Transverse colon (tissue), 4 donors: Measurements from ENCODE around the gene USP28. TPM values are rescaled to one million over a fixed set of nuclear protein-coding genes. Genes with fewer than 3 reads are reported as not detected.
"Not testable (repeated sequence)": the region's sequence is repeated elsewhere in the genome, so short reads cannot be mapped to it uniquely, and the experiment has no call there.

Source experiments
- DNase-seq: peaks from one replicate; pipeline ENCODE4 v3.0.0-alpha.2; 2019
- H3K27ac ChIP-seq, 4 donors: fragments of 200-600 bp; sonication (generic); 2 replicates each; pipeline ENCODE4 v1.5.1; 2016 to 2018; ENCODE audit warnings: inconsistent platforms in 4 of 4
- H3K27me3 ChIP-seq: fragments of 200-600 bp; sonication (generic); 2 replicates; pipeline ENCODE4 v1.5.1; 2017; ENCODE audit warnings: inconsistent platforms
- H3K36me3 ChIP-seq, 4 donors: fragments of 200-600 bp; sonication (generic); 2 replicates each; pipeline ENCODE4 v1.5.1; 2017 to 2019; ENCODE audit warnings: inconsistent platforms in 4 of 4
- H3K4me1 ChIP-seq, 4 donors: fragments of 200-600 bp; sonication (generic); 2 replicates each; pipeline ENCODE4 v1.5.1; 2017 to 2020; ENCODE audit warnings: inconsistent platforms in 4 of 4
- H3K4me3 ChIP-seq, 4 donors: fragments of 200-600 bp; sonication (generic); 1 replicate in 1 of 4; 2 replicates in 3 of 4; pipeline versions ENCODE4 v1.5.1 to v1.6.1; 2017 to 2019; ENCODE audit warnings: inconsistent platforms in 4 of 4
- H3K9me3 ChIP-seq, 2 donors: fragments of 200-600 bp; sonication (generic); 2 replicates each; pipeline ENCODE4 v1.5.1; 2017 to 2019; ENCODE audit warnings: inconsistent platforms in 2 of 2
- EP300 ChIP-seq: sonication (generic); formaldehyde crosslinking; IDR thresholded peaks from one replicate; pipeline ENCODE4 v1.6.1; 2017; ENCODE audit warnings: antibody characterized with exemption, low read depth
- POLR2A ChIP-seq: fragments of 450-650 bp; IDR thresholded peaks from one replicate; pipeline ENCODE4 v1.6.1; 2016; ENCODE audit warnings: antibody characterized with exemption, mild to moderate bottlenecking, moderate library complexity
- POLR2AphosphoS5 ChIP-seq, 3 donors: sonication (generic); formaldehyde crosslinking; IDR thresholded peaks; one replicate each; pipeline ENCODE4 v1.6.1; 2016; ENCODE audit warnings: antibody characterized with exemption in 3 of 3
- WGBS, 2 donors: methylation state at CpG; one replicate each; pipeline ENCODE4 v1.1.5; 2018; ENCODE audit warnings: low coverage in 1 of 2; 5-methylcytosine and 5-hydroxymethylcytosine counted together
- in situ Hi-C, 4 donors: fragments of 200-750 bp; cut with MboI; loops; one replicate each; pipeline versions ENCODE4 v1.15.0 to v1.15.1; 2017; ENCODE audit warnings: low sequenced_read_pairs in 3 of 4, low pct_ligation_motif_present in 1 of 4, low pct_unique_long_range_greater_than_20kb in 1 of 4
- intact Hi-C: fragments of 100-400 bp; cut with DNase I; formaldehyde crosslinking; loops from one replicate; pipeline ENCODE4 v1.15.1; 2023; ENCODE audit warnings: low total_unique reads
- small RNA-seq, 4 donors: library from RNA; depleted of rRNA; stranded (forward); fragments of <200 nt; gene quantifications; one replicate each; pipeline ENCODE3, GENCODE V24; 2016
- total RNA-seq, 4 donors: library from RNA; depleted of rRNA; stranded (reverse); fragments of >200 nt; gene quantifications; one replicate each; pipeline ENCODE4 v1.1.0, GENCODE V29; 2016
- TF ChIP-seq, protein P1 (sequence below), 5 experiments: fragments of 200-600 bp in 3 of 5; fragments of 450-650 bp in 2 of 5; sonication (generic) in 3 of 5; IDR thresholded peaks; 1 replicate in 2 of 5; 2 replicates in 3 of 5; pipeline ENCODE4 v1.5.1; 2016 to 2017; ENCODE audit warnings: antibody characterized with exemption in 5 of 5, inconsistent platforms in 3 of 5, mild to moderate bottlenecking in 2 of 5, moderate library complexity in 1 of 5

USP28 gene
- total RNA-seq, 4 donors from 2014 or later = 10.1 to 28.3 (median 19.0) TPM

GRCh38 chr11:113771964-113772363, 103.4 kb downstream of the USP28 start:
- peaks cover 0 to 11% (median 1%) of the 10 kb centered on the region in 4 donors for H3K36me3 ChIP-seq
- 68 to 100% methylated on average over 1 to 3 of the region's 3 CpGs for WGBS, 2 donors
- in situ Hi-C loops (no loop called here), intact Hi-C loops (no loop called here)
- no peak for TF ChIP-seq EP300
- TF ChIP-seq POLR2A = no peak
- TF ChIP-seq, protein P1, sequence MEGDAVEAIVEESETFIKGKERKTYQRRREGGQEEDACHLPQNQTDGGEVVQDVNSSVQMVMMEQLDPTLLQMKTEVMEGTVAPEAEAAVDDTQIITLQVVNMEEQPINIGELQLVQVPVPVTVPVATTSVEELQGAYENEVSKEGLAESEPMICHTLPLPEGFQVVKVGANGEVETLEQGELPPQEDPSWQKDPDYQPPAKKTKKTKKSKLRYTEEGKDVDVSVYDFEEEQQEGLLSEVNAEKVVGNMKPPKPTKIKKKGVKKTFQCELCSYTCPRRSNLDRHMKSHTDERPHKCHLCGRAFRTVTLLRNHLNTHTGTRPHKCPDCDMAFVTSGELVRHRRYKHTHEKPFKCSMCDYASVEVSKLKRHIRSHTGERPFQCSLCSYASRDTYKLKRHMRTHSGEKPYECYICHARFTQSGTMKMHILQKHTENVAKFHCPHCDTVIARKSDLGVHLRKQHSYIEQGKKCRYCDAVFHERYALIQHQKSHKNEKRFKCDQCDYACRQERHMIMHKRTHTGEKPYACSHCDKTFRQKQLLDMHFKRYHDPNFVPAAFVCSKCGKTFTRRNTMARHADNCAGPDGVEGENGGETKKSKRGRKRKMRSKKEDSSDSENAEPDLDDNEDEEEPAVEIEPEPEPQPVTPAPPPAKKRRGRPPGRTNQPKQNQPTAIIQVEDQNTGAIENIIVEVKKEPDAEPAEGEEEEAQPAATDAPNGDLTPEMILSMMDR (IDR thresholded peaks at IDR 0.05) = no peak
- TF ChIP-seq POLR2AphosphoS5 (IDR thresholded peaks at IDR 0.05) = no peak
- H3K4me1 ChIP-seq = peaks cover 6 to 12% (median 9%) of the 10 kb centered on the region in 4 donors
- no peak overlapping the region for H3K27ac ChIP-seq
- no peak for DNase-seq
- H3K4me3 ChIP-seq = no peak overlapping the region
- no peaks in the 10 kb centered on the region for H3K9me3 ChIP-seq
- no peaks in the 10 kb centered on the region for H3K27me3 ChIP-seq

- H3K36me3 ChIP-seq = peaks cover 0 to 18% (median 5%) of the 10 kb centered on the region in 4 donors
- H3K27me3 ChIP-seq = no peaks in the 10 kb centered on the region
- no peak overlapping the region for H3K4me3 ChIP-seq
- WGBS, 2 donors = 73 to 83% methylated on average over 2 of the region's 2 CpGs
- H3K27ac ChIP-seq = no peak overlapping the region
- no peaks in the 10 kb centered on the region for H3K9me3 ChIP-seq
- H3K4me1 ChIP-seq = no peaks in the 10 kb centered on the region
- in situ Hi-C loops = no loop called here
- intact Hi-C loops = no loop called here
- no peak for DNase-seq
- TF ChIP-seq POLR2A = no peak
- TF ChIP-seq EP300 = no peak
- no peak for TF ChIP-seq POLR2AphosphoS5 (IDR thresholded peaks at IDR 0.05)
- TF ChIP-seq, protein P1 (IDR thresholded peaks at IDR 0.05) = no peak
Observed at GRCh38 chr11:113764527-113765219, 110.7 kb downstream of the USP28 start.

DNA sequence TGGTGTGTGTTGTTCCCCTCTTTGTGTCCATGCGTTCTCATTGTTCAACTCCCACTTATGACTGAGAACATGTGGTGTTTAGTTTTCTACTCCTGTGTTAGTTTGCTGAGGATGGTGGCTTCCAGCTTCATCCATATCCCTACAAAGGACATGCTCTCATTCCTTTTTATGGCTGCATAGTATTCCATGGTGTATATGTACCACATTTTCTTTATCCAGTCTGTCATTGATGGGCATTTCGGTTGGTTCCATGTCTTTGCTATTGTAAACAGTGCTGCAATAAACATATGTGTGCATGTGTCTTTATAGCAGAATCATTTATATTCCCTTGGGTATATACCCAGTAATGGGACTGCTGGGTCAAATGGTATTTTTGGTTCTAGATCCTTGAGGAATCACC, 112.3 kb downstream of the USP28 start:
- in situ Hi-C loops, H3K4me3 ChIP-seq, H3K27ac ChIP-seq, H3K9me3 ChIP-seq, intact Hi-C loops, H3K4me1 ChIP-seq, H3K27me3 ChIP-seq, DNase-seq: not testable (repeated sequence)
- H3K36me3 ChIP-seq = peaks cover 0 to 31% (median 13%) of the 10 kb centered on the region in 4 donors
- 92 to 95% methylated on average over 2 of the region's 2 CpGs for WGBS, 2 donors

GRCh38 chr11:113760241-113760640, 115.1 kb downstream of the USP28 start:
- Histone ChIP-seq H3K4me1 (no peaks in the 10 kb centered on the region), H3K9me3 (no peaks in the 10 kb centered on the region), H3K36me3 (peaks cover 0 to 45% (median 24%) of the 10 kb centered on the region in 4 donors), H3K27me3 (no peaks in the 10 kb centered on the region), H3K4me3 (no peak overlapping the region), H3K27ac (no peak overlapping the region)
- DNase-seq = no peak
- no peak for TF ChIP-seq EP300
- 93 to 97% methylated on average over 3 of the region's 3 CpGs for WGBS, 2 donors
- in situ Hi-C loops = no loop called here
- intact Hi-C loops = no loop called here

- no peak overlapping the region for H3K27ac ChIP-seq
- H3K4me3 ChIP-seq = no peak overlapping the region
- TF ChIP-seq, protein P1 (IDR thresholded peaks at IDR 0.05) = no peak
- TF ChIP-seq EP300 = no peak
- no peak for TF ChIP-seq POLR2AphosphoS5 (IDR thresholded peaks at IDR 0.05)
- no peak for TF ChIP-seq POLR2A
- DNase-seq = no peak
- no peaks in the 10 kb centered on the region for H3K4me1 ChIP-seq
- in situ Hi-C loops = no loop called here
- intact Hi-C loops = no loop called here
- 95 to 100% methylated on average over 3 of the region's 3 CpGs for WGBS, 2 donors
- peaks cover 0 to 40% (median 14%) of the 10 kb centered on the region in 4 donors for H3K36me3 ChIP-seq
- no peaks in the 10 kb centered on the region for H3K9me3 ChIP-seq
- no peaks in the 10 kb centered on the region for H3K27me3 ChIP-seq
Observed at GRCh38 chr11:113752932-113753331, 122.4 kb downstream of the USP28 start.

Small RNAs within 50 kb of the gene (small RNA-seq; reads per million reads assigned to genes)
- gene LRRC37A13P (0 reads per million in 4 donors), gene RNU6-1107P (0 reads per million in 4 donors), gene RPS29P19 (0 reads per million in 4 donors)

Other genes starting within 250 kb of the USP28 start
- gene TMPRSS5, start 169.3 kb downstream of the USP28 start, total RNA-seq = under 1 TPM in 2 of 4 donors, not detected in 2; 0.27 to 0.79 TPM
- 10 to 100 TPM in 1 of 4 donors, 1 to 10 TPM in 3; 5.6 to 11.9 (median 8.6) TPM for gene ZW10, start 101.9 kb downstream of the USP28 start, total RNA-seq
- gene CLDN25, start 95.8 kb downstream of the USP28 start, total RNA-seq = not detected
- under 1 TPM in 1 of 4 donors, not detected in 3; 0.14 TPM for gene HTR3B, start 29.2 kb upstream of the USP28 start, total RNA-seq
- gene HTR3A, start 99.5 kb upstream of the USP28 start, total RNA-seq = under 1 TPM in 2 of 4 donors, not detected in 2; 0.41 to 0.95 TPM
- gene ZBTB16, start 184.1 kb upstream of the USP28 start, total RNA-seq = 100 to 1,000 TPM; 108 to 271 (median 155) TPM